HG02763 (cell line): Measurements from ENCODE around the gene GON4L.
"Not testable (repeated sequence)": the region's sequence is repeated elsewhere in the genome, so short reads cannot be mapped to it uniquely, and the experiment has no call there.

Source experiments
- ATAC-seq: cut with Tn5 transposase; IDR thresholded peaks from one replicate; pipeline ENCODE4 v1.9.1; 2021; ENCODE audit warnings: mild to moderate bottlenecking, moderate library complexity; ENCODE audit not compliant: unreplicated experiment

The GON4L gene

DNA sequence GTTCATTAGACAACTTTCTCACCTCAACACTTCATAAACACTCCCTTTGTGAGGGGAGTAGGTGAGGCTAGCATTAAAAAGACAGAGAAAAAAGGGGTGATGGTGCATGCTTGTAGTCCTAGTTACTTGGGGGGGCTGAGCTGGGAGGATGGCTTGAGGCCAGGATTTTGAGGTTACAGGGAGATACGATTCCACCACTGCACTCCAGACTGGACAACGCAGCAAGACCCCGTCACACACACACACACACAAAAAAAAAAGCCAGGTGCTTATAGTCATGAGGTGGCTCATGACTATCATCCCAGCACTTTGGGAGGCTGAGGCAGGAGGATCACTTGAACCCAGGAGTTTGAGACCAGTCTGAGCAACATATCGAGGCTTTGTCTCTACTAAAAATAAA is 29.6 kb downstream of the GON4L start:
- ATAC-seq = no peak

DNA sequence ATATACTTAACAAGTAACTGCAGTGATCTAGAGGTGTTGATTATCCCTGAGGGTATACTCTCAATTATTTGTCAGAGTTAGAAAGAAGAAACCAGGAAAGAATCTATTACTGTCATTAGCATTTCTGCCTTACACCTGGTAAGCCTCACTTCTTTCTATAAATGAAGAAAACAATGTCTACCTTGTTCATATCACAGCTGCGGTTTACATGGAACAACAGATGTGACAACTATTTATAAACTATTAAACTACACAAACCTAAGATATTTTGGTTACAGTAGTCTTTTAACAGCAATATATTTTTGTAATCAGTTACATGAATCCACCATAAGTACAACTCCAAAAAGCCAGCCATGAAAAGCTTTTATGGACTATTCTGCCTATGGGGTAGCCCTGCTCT is 40.7 kb downstream of the GON4L start:
- ATAC-seq = no peak

DNA sequence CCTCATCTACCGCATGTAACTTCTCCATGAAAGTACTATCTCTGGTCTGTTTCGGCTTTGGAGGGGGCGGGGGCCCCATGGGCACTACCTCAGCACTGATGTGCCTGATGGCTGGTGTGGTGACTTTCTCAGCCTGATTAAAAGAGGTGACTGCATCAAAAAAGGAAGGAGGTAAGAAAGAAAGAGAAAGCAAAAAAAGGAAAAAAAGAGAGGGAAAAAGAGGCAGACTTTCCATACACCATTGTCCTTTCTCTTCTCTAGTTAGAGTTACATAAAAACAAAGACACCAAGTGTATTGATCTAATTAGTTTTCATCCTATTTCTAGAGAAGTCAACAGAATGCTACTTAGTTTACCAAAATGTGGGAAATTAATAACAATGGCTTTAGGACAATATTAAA is 43.3 kb downstream of the GON4L start:
- no peak for ATAC-seq

DNA sequence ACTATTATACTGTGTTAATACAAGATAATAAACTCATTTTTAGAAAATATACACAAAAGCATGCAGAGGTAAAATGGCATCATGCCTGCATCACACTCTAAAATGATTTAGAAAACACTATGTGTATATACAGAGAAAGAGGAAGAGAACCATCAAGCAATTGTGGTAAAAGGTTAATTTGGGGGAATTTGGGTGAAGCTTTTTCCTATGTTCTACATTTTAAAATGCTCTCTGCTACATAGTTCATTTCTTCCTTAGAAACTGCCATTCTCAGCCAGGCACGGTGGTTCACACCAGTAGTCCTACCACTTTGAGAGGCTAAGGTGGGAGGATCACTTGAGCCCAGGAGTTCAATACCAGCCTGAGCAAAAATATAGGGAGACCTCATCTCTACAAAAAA is 44.1 kb downstream of the GON4L start:
- no peak for ATAC-seq

DNA sequence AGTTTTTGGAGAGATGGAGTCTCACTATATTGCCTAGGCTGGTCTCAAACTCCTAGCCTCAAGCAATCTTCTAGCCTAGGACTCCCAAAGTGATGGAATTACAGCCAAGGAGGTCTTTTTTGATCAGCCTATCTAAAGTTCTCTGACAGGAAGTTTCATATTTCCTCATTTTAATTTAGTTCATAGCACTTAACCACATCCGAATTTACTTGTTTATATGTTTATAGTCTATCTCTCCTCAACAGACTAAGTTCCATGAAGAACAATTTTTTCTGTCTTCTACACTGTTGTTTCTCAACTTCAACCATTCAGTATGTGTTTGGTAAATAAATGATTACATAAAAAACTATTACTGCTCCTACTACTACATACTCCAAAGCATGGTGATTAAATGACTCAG is 47.9 kb downstream of the GON4L start:
- ATAC-seq = no peak

DNA sequence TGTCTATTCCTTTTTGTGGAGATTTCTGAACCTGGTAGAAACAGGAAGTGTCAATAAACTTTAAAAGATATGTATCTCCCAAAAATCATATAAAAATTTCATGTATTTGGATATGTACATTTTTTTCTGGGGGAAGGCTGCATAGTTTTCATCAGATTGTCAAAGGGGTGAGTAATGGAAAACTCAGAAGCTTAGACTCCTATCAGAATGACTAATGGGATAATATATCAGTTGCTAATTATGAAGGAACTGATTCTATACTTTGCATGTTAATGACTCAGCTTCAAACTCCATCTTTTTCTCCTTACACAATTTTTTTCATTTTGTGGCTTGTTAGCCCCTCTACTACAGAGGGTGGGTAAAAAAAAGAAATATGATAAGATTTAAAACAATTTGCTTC is 55.9 kb downstream of the GON4L start:
- ATAC-seq = no peak

DNA sequence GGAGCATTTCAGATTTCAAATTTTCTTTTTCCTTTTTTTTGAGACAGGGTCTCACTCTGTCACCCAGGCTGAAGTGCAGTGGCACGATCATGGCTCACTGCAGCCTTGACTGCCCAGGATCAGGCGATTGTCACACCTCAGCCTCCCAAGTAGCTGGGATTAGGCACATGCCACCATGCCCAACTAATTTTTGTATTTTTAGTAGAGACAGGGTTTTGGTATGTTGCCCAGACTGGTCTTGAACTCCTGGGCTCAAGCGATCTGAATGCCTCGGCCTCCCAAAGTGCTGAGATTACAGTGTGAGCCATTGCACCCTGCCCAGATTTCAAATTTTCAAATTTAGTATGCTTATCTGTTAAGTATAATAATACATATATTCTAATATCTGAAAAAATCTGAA is 61.4 kb downstream of the GON4L start:
- ATAC-seq = not testable (repeated sequence)

DNA sequence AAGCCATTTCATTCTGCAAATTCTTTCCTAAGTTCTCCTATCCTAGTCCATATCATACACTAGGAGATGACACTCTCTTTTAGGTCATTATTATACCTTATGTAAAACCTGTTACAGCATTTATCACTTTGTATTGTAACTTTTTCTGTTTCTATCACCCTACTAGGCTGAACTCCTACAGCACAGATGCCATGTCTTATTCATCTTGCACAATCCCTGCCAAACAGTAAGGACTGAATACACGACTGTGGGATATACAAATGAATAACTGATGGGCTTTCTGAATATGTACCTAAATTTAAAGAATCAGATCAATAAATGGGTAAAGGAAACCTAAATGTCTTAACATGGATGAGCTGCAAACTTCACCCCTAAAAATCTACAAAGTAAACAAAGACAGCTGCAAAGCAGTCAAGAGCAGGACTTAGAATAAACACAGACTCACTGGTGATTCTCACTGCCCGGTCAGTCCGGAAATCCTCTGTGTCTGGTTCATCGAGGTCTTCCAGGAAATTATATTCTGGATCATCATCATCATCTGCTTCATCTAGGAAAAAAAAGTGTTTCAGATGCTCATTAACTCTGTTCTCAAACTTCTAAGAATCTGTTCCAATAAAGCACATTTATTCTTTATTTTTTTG is 62.3 kb downstream of the GON4L start:
- no peak for ATAC-seq

DNA sequence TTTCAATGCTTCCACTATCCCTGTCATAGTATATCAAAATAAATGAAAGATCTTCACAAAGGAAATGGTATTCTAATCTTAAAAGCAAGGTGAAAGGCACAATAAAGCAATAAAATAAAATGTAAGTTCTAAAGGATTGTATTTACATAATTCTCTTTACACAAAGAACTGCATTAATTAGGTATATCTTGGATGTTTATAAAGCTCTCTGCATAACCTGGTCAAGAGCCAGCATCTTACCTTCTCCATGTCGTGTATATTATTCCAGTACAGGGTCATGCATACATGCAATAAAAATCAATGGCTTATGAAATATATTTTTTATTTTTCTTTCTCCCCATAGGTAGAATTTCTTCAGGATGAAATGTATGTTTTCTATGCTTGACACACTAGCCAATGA is 63.8 kb downstream of the GON4L start:
- ATAC-seq = no peak

DNA sequence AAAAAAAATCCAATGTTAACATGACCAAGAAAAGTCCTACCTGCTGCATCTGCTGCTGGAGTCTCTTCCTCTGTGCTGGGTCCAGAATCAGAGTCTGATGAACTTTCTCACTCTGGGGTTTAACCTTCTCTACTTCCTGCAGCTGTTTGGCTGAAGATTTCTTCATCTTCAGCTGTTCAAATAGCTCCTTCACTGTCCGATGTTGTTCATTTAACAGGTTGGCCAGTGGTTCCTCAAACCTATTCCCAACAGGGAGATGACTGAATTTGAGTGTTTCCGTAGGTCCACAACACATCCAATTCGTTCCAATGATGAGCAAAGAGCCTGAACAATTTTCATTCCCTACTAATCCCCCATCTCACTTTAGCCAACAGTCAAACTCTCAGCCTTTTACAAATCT is 79.4 kb downstream of the GON4L start:
- no peak for ATAC-seq

DNA sequence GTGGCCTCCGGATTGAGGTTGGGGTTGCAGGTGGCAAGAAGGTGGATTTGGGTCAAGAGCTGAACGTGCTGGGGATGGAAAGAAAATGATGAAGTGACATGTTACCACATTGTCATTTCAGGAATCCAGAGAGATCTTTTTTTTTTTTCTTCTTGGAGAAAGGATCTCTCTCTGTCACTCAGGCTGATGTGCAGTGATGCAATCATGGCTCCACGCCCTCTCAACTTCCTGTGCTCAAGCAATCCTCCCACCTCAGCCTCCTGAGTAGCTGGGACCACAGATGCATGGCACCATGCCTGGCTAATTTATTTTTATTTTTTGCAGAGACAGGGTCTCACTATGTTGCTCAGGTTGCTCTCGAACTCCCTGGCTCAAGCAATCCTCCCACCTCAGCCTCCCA is 80.6 kb downstream of the GON4L start:
- ATAC-seq = no peak

DNA sequence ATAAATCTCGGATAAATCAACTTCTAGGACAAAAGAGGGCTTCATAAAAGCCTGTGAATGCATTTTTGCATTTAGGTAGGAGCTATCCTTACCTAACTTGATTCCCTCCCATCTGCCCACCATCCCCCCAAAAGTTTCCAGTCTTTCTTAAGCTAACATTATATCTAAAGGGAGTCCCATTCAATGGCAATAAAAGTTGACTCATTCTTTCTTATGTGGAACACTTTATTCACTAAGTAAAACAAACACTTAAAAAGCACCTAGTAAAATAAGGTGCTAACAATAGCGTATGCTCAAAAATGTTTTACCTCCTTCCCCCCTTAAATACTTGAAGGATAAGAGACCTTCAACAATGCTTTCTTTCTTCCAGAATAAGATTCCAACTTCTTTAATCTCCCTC is 83.8 kb downstream of the GON4L start:
- no peak for ATAC-seq

DNA sequence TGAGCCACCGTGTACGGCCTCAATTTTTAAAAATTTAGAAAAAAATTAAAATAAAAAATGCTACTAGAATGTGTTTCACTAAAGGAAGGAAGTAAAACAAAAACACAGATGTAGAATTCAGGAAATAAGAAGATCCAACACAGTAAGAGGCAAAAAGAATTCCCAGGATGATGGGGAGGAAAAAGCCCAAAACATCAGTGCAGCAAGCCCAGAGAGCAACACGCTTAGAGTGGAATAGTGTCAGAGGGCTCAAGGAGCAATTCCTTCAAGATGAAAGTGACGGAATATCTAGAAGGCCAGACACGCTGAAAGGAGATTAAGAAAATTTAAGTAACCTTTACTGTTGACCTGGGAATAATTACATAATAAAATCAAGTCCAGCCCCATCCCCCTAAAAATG is 87.8 kb downstream of the GON4L start:
- ATAC-seq = no peak

DNA sequence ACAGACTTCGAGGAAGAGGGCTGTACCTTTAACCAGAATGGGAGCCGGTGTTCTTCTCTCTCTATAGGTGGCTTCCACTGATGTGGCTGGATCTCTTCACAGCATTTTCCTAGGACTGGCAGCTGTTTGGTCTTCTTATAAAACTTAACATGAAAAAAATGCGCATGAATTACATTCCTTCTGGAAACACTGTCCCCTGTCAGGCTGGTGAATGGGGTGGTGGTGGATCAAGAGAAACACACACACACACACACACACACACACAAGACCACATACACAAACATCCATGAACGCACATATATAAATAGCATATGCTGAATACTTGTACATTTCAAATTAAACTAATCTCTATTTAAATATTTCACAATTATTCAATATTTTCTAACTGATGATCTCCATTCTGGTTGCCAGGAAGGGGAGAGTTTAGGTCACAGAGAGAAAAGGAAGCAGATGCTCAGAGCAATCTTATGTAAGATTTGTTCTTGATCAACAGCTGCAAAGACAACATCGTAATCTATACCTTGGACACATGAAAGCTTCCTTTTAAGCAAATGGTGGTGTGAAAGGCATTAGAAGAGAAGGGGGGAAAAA is 89.5 kb downstream of the GON4L start:
- not testable (repeated sequence) for ATAC-seq

DNA sequence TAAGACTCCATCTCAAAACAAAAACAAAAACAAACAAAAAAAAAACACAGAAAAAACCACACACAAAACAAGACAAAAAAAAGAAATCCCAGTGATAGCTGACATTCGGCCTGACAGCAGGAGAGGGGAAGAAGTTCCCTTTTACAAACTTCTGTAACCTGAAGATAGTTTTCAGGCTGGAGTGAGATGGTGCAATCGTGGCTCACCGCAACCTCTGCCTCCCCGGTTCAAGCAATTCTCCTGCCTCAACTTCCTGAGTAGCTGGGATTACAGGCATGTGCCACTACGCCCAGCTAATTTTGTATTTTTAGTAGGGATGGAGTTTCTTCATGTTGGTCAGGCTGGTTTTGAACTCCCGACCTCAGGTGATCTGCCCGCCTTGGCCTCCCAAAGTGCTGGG is 93.0 kb downstream of the GON4L start:
- not testable (repeated sequence) for ATAC-seq

DNA sequence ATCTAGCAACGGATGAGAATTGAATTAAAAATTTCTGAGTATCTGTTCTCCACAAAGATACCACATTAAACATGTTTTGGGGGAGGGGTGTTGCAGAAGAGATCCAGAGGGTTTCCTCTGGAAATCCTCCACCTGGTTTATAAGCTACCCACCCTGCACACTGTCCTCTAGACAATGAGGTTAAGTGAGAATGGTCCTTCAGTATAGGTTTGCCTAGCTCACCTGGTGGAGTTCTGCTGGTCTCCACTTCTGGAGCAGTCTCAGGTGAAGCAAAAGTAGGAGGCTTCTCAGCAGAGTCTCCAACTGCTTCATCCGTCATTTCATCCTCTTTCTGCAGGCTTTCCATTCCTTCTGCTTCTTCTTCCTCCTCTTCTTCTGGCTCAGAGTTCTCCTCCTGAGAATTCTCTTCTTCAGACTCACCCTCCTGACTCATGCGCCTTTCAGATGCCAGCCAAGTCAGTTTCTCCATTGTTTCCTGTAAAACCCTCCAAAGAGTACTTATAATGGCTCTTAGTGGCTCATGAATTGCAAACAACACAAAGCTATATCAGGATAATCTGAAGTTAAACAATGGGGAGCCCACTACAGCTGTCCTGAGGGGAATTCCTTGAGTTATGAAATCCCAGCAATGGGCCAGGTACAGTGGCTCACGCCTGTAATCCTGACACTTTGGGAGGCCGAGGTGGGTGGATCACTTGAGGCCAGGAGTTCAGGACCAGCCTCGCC is 93.8 kb downstream of the GON4L start:
- ATAC-seq = not testable (repeated sequence)

DNA sequence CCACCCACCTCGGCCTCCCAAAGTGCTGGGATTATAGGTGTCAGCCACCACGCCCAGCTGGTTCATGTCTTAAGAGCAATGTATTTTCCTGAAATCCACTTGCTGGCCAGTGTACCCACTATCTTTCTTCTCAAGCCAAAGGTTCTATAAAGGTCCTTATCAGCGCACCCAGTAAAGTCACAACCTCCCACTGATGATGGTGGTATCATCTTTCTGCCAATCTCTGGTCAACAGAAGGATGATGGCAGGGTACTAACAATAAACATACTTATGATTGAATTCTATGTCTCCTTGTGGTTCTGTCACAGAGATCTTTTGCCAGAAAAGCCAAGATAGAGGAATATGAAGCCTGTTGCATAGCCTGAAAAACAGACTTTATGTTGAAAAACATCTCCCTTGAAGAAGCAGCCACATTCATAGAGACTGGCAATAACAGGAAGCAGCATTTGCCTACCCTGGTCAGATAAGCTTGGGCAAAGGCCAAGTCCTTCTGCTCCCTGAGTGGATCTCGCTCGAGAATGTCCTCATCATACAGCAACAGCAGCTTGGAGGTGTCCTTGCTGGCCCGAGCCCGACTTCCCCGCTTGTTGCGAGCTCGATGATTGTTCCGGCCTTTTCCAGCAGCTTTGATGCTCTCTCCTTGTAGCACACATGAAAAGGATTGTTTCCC is 95.1 kb downstream of the GON4L start:
- ATAC-seq = no peak

DNA sequence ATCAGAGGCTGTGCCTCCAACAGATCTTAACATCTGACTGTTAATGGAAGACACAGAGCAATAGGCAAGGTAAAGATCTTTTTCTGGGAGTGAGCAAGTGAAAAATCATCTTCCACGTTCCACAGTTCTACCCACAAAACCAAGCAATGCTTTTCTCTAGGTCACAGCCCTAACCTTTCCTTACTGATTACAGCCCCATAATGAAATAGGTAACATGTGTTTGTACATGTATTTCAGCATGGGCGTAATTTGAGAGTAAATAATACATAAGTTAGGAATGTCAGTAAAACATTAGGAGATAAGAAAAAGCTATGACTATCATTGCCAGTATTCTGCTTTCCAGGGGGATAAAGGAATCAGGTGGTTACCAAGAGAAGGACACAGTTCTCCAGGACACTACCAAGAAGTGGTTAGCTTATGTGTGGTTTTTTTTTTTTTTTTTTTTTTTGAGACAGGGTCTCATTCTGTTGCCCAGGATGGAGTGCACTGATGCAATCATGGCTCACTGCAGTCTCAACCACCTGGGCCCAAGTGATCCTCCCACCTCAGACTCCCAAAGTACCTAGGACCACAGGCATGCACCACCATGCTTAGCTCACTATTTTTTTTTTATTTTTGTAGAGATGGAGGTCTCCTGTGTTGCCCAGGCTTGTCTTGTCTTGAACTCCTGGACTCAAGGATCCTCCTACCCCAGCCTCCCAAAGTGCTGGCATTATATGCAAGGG is 96.1 kb downstream of the GON4L start:
- ATAC-seq = no peak

DNA sequence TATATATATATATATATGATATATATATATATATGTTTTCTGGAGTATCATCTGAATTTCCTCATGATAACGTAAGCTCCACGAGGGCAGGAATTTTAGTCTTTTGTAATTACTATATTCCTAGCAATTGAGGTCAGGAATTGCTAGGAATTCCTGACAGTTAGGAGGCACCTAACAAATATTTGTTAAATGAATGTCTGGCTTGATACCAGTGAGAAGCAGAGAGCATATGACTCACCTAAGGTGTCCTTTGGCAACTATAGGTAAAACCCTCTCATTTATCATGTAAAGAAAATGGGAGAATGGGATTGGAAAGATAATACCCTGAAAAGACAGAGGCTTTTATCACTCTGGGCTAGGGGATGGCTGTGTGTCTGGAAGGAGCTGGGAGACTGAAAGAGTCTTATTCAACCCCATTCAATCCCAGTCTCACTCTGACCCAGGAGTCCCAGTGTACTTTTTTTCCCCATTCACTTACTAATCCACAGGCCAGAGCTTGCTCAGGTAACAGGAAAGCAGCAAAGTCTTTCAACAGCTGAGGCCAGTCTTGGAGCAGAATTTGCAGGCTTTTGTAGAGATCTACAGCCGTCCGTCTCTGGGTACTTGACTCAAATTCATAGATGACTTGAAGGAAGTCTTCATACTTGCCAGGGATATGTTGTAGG is 96.9 kb downstream of the GON4L start:
- no peak for ATAC-seq

DNA sequence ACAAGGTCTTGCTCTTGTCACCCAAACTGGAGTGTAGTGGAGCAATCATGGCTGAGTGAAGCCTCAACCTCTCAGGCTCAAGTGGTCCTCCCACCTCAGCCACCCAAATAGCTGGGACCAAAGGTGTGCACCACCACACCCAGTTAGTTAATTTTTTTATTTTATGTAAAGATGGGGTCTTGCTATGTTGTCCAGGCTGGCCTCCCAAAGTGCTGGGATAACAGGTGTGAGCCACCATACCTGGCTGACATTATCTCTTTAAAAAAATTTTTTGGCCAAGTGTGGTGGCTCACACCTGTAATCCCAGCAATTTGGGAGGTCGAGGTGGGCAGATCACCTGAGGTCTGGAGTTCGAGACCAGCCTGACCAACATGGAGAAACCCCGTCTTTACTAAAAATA is 98.0 kb downstream of the GON4L start:
- ATAC-seq = not testable (repeated sequence)

DNA sequence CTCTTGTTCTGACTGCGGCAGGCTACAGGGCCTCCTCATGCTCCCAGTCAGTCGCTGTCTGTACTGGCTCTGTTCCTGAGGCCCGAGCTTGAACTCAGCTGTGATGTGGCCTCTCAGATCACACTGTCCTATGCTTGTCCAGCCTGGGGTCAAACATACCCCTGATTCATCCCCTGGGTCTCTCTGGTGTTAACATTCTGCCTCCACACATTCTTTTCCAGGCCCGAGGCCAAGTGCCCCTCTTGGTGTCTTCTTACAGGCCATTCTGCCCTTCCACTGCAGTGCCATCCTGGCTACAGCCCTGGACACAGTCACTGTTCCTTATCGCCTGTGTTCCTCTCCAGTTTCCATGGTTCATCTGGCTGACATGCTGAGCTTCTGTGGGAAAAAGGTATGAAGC is 108.9 kb downstream of the GON4L start:
- ATAC-seq = not testable (repeated sequence)
